ENCODE data around the gene SCRN1.

SCRN1 gene

DNA sequence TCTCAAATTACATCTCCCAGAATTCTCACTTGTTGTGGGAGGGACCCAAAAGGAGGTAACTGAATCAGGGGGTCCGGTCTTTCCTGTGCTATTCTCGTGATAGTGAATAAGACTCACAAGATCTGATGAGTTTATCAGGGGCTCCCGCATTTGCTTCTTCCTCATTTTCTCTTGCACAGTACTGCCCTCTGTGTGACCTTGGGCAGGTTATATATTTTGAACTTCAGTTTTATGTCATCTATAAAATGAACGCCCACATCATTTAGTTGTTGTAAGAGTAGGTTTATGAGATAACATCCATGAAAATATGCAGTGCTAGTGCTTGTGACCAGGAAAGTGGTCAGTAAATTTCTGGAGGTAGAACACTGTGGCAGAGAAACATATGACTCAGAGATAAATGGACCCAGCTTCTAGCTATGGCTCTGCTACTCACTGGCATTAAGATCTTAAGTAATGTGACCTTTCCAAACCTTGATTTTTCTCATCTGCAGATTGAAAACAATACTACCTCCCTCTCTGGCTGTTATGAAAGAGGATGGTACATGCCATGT lies 44.3 kb downstream of the SCRN1 start:
- no peak overlapping the region for H3K4me3 ChIP-seq (ENCODE audit: low read length)
- no peaks in the 10 kb centered on the region for H3K4me1 ChIP-seq (ENCODE audit: insufficient read depth, low read length)
- no peak overlapping the region for H3K27ac ChIP-seq (ENCODE audit: low read length)
- no peak overlapping the region for H3K9ac ChIP-seq (ENCODE audit: low read depth, low read length)
- H3K9me3 ChIP-seq (ENCODE audit: insufficient read depth, low read depth, low read length) = no peaks in the 10 kb centered on the region
- H3K36me3 ChIP-seq (ENCODE audit: insufficient read depth, low read depth, low read length) = peaks cover 54% of the 10 kb centered on the region
- H3K27me3 ChIP-seq (ENCODE audit: insufficient read depth, low read length) = no peaks in the 10 kb centered on the region

DNA sequence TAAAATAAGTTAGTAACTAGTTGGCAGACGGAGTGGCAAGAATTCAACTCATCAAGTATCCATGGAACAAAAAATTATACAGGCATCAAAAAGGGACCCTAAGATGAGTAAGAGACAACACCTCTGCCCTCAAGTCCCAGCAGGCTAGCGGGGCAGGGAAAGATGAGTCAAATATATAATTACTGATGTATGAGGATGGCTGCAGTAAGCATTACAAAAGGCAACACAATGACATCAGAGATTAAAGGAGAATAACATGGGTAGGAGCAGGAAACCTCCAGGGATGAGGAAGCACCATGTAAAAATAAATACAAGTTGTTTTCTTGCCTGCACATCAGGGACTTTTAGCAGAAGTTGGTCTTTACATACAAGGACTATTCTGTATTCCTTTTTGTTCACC lies 49.4 kb downstream of the SCRN1 start:
- Histone ChIP-seq H3K4me3 (ENCODE audit: low read length) (no peak overlapping the region), H3K9me3 (ENCODE audit: insufficient read depth, low read depth, low read length) (no peaks in the 10 kb centered on the region; the same call in 1 of the 2 replicates), H3K27ac (ENCODE audit: low read length) (no peak overlapping the region), H3K4me1 (ENCODE audit: insufficient read depth, low read length) (no peaks in the 10 kb centered on the region), H3K9ac (ENCODE audit: low read depth, low read length) (no peak overlapping the region), H3K36me3 (ENCODE audit: insufficient read depth, low read depth, low read length) (peaks cover 90% of the 10 kb centered on the region), H3K27me3 (ENCODE audit: insufficient read depth, low read length) (no peaks in the 10 kb centered on the region)

DNA sequence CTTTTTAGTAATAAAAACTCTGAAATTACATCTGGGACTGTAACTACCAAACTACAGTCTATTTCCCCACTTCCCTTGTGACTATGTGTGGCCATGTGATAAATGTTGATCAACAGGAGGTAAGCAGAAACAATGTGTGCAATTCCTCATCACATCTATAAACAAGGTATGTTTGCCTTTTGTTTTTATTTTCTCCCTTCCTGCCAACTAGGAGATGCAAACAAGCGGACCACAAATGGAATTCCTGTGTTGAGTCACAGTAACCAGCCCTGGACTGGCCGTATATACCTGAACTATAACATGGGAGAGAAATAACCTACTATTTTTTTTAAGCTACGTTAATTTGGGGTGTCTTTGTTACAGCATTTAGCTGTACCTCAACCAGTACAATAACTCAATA lies 52.5 kb downstream of the SCRN1 start:
- Histone ChIP-seq H3K36me3 (ENCODE audit: insufficient read depth, low read depth, low read length) (peaks cover 83% of the 10 kb centered on the region), H3K27me3 (ENCODE audit: insufficient read depth, low read length) (no peaks in the 10 kb centered on the region), H3K27ac (ENCODE audit: low read length) (no peak overlapping the region), H3K4me3 (ENCODE audit: low read length) (no peak overlapping the region), H3K9ac (ENCODE audit: low read depth, low read length) (no peak overlapping the region), H3K9me3 (ENCODE audit: insufficient read depth, low read depth, low read length) (no peaks in the 10 kb centered on the region; the same call in 1 of the 2 replicates), H3K4me1 (ENCODE audit: insufficient read depth, low read length) (no peaks in the 10 kb centered on the region)

DNA sequence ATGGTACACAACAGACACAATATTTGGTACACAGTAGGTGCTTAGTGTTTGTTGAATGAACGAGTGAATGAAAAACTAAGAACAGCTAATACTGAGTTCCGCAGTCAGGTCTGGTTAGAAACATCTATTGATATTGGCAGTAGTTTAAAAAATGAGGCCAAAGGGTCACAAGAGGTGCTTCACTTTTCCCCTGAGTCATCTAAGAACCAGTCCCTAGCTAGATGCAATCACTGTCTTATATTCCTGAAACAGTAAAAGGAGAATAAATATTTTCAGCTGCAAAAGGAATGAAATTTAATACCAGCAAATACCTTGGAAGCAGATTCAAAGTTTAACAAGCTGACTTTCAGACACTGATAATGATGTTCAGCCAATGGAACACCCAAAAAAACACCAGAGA lies 54.5 kb downstream of the SCRN1 start:
- no peak overlapping the region for H3K4me3 ChIP-seq (ENCODE audit: low read length)
- no peaks in the 10 kb centered on the region for H3K4me1 ChIP-seq (ENCODE audit: insufficient read depth, low read length)
- no peak overlapping the region for H3K9ac ChIP-seq (ENCODE audit: low read depth, low read length)
- H3K9me3 ChIP-seq (ENCODE audit: insufficient read depth, low read depth, low read length) = no peaks in the 10 kb centered on the region; the same call in 1 of the 2 replicates
- no peak overlapping the region for H3K27ac ChIP-seq (ENCODE audit: low read length)
- H3K27me3 ChIP-seq (ENCODE audit: insufficient read depth, low read length) = no peaks in the 10 kb centered on the region
- peaks cover 74% of the 10 kb centered on the region for H3K36me3 ChIP-seq (ENCODE audit: insufficient read depth, low read depth, low read length)

DNA sequence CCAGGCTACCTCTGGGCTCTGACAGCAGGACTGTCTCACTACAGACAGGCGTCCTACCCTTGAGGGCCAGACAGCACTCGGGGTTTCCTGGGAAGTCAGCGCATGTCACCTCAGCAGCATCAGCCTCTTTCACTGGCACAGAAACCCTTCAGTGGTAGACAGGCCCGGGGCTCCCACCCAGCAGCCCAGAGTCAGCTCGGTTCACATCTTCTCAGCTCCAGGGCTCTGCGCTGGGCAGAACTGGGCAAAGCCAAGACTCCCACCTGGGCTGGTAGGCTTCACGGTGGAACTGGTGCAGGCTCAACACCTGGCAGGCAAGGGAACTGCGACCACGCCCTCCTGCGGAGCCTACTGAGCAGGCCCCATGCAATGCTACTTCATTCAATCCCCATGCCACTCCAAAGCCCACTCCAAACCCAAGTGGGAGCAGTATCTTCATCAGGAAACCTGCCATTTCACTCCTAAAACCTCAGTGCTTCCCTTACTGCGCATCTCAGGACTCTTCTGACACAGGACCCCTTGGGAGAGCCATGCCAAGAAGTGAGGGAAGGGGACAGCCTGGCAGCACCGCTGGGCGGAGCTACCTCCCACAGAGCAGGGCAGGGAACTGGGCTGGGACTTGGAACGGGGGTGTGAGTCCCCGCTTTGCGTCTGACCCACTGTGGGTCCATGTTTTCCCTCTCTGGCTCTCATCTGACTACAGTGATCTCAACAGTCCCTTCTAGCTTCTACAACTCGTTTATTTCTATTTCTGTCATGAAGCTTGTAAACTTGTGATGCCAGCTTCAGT lies 60.4 kb downstream of the SCRN1 start:
- Histone ChIP-seq H3K27me3 (ENCODE audit: insufficient read depth, low read length) (no peaks in the 10 kb centered on the region), H3K4me3 (ENCODE audit: low read length) (no peak overlapping the region), H3K9me3 (ENCODE audit: insufficient read depth, low read depth, low read length) (no peaks in the 10 kb centered on the region), H3K4me1 (ENCODE audit: insufficient read depth, low read length) (no peaks in the 10 kb centered on the region), H3K36me3 (ENCODE audit: insufficient read depth, low read depth, low read length) (peaks cover 21% of the 10 kb centered on the region), H3K27ac (ENCODE audit: low read length) (no peak overlapping the region), H3K9ac (ENCODE audit: low read depth, low read length) (no peak overlapping the region)

DNA sequence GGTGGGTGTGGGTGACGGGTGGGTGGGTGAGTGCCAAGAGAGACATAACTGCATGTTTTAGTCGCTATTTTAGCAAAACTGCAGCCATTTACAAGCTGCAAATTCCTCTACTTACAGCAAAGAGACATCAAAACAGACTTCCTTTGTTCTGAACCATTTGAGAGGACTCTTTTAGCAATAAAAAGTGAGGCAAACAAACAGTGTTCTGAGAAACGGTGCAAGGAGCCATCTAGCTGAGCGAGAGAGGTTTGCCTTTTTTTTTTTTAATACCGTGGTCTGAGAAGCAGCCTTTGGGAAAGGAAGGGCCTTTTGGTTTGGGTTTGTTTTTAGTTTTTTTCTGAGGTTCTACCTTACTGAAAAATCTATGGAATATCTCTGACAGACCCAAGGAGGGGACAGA lies 62.9 kb downstream of the SCRN1 start:
- H3K9me3 ChIP-seq (ENCODE audit: insufficient read depth, low read depth, low read length) = no peaks in the 10 kb centered on the region
- no peaks in the 10 kb centered on the region for H3K27me3 ChIP-seq (ENCODE audit: insufficient read depth, low read length)
- H3K4me1 ChIP-seq (ENCODE audit: insufficient read depth, low read length) = no peaks in the 10 kb centered on the region
- H3K36me3 ChIP-seq (ENCODE audit: insufficient read depth, low read depth, low read length) = peaks cover 22% of the 10 kb centered on the region
- no peak overlapping the region for H3K9ac ChIP-seq (ENCODE audit: low read depth, low read length)
- H3K4me3 ChIP-seq (ENCODE audit: low read length) = no peak overlapping the region
- H3K27ac ChIP-seq (ENCODE audit: low read length) = no peak overlapping the region

DNA sequence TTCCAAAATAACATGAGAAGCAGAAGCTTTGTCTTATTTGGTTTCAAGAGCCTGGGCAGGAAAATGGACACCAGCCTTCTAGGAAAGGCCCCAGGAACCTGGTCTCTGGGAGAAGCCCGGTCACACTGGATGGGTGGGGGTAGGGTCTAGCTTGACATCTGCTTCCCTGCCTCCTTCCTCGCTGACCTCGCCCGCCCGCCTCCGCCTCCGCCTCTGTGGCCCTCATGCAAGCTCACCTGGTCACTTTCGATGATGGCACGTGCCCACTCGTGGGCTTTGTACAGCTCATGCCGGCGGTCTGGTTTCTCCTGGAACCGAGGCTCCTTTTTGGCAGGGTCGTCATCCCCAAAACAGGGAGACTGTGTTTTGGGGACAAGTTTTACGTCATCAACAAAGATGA lies 63.4 kb downstream of the SCRN1 start:
- no peak overlapping the region for H3K9ac ChIP-seq (ENCODE audit: low read depth, low read length)
- H3K9me3 ChIP-seq (ENCODE audit: insufficient read depth, low read depth, low read length) = no peaks in the 10 kb centered on the region
- H3K4me3 ChIP-seq (ENCODE audit: low read length) = no peak overlapping the region
- H3K36me3 ChIP-seq (ENCODE audit: insufficient read depth, low read depth, low read length) = peaks cover 16% of the 10 kb centered on the region
- H3K27me3 ChIP-seq (ENCODE audit: insufficient read depth, low read length) = no peaks in the 10 kb centered on the region
- H3K4me1 ChIP-seq (ENCODE audit: insufficient read depth, low read length) = no peaks in the 10 kb centered on the region
- no peak overlapping the region for H3K27ac ChIP-seq (ENCODE audit: low read length)

DNA sequence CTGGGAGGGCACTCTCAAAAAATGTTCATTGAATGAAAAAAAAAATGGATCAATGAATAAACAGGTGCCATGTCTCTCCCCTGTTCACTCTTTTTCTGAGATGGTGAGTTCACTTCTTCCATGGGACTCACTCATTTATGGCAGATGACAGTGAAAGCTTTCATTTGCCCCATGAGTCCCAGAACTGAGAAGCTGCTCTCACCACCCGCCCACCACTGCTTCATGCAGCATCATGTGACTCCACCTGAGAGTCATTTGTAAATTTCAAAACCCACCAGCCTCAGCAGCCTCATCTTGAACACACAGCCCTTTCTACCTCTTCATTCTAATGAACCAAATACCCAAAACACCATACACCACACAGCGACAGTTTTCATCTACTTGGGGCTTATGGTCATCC lies 64.9 kb downstream of the SCRN1 start:
- Histone ChIP-seq H3K9me3 (ENCODE audit: insufficient read depth, low read depth, low read length) (no peaks in the 10 kb centered on the region), H3K27me3 (ENCODE audit: insufficient read depth, low read length) (no peaks in the 10 kb centered on the region), H3K36me3 (ENCODE audit: insufficient read depth, low read depth, low read length) (peaks cover 20% of the 10 kb centered on the region), H3K9ac (ENCODE audit: low read depth, low read length) (no peak overlapping the region), H3K4me1 (ENCODE audit: insufficient read depth, low read length) (no peaks in the 10 kb centered on the region), H3K27ac (ENCODE audit: low read length) (no peak overlapping the region), H3K4me3 (ENCODE audit: low read length) (no peak overlapping the region)

DNA sequence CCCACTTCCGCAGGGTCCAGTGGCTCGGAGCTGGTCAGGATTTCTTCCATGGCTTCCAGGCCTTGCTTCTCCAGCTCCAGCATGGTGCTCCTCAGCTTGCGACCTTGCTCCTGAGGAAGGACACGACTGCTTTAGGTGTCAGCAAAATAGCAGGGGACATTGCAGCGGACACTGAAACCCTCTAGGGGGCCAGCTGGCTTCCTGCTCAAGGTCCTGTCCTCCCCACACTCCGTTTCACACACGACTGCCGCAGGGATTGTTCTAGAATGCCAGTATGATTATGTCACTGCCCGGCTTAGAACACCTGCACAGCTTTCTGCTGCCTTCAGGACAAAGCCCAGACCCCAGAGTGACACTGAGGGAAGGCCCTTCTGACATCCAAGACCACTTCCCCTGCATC lies 65.6 kb downstream of the SCRN1 start:
- Histone ChIP-seq H3K9me3 (ENCODE audit: insufficient read depth, low read depth, low read length) (no peaks in the 10 kb centered on the region), H3K4me3 (ENCODE audit: low read length) (no peak overlapping the region), H3K27me3 (ENCODE audit: insufficient read depth, low read length) (no peaks in the 10 kb centered on the region), H3K9ac (ENCODE audit: low read depth, low read length) (no peak overlapping the region), H3K4me1 (ENCODE audit: insufficient read depth, low read length) (no peaks in the 10 kb centered on the region), H3K36me3 (ENCODE audit: insufficient read depth, low read depth, low read length) (peaks cover 22% of the 10 kb centered on the region), H3K27ac (ENCODE audit: low read length) (no peak overlapping the region)

DNA sequence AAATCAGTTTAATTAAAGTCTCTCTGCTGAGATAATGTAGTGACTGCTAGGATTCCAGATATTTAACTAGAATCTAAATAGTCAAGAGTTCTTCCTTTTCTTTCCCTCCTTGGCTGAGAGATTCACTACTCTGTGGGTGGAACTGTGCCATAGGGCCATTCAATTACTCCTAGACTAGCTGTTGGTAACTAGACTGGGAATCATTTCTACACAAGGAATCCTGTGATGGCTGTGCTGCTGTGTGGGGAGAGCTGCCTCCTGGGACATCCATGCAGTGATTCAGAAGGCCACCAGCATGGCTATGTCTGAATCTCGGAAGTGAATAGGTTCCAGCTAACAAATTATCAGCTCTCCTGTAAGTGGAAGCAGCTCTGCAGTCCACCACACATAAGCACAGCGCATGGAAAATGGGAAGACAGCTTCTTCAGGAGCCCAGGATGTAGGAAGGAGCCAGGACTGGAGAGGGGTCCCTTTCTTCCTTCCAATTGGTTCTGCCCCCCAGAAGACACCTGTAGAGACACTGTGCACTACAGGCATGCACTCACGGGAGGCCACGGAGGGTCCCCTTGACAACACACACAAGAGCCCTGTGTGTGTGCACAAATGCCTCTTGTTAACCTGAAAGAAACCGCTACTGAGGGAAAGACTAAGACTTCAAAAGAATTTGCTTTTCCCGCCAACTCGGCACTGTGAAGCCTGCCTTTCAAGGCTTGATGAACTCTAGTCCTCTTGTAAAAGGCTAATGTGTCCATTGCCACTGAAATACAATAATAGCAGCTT lies 66.5 kb downstream of the SCRN1 start:
- Histone ChIP-seq H3K4me3 (ENCODE audit: low read length) (no peak overlapping the region), H3K27me3 (ENCODE audit: insufficient read depth, low read length) (no peaks in the 10 kb centered on the region), H3K9me3 (ENCODE audit: insufficient read depth, low read depth, low read length) (no peaks in the 10 kb centered on the region), H3K9ac (ENCODE audit: low read depth, low read length) (no peak overlapping the region), H3K36me3 (ENCODE audit: insufficient read depth, low read depth, low read length) (peaks cover 22% of the 10 kb centered on the region), H3K4me1 (ENCODE audit: insufficient read depth, low read length) (no peaks in the 10 kb centered on the region), H3K27ac (ENCODE audit: low read length) (no peak overlapping the region)

DNA sequence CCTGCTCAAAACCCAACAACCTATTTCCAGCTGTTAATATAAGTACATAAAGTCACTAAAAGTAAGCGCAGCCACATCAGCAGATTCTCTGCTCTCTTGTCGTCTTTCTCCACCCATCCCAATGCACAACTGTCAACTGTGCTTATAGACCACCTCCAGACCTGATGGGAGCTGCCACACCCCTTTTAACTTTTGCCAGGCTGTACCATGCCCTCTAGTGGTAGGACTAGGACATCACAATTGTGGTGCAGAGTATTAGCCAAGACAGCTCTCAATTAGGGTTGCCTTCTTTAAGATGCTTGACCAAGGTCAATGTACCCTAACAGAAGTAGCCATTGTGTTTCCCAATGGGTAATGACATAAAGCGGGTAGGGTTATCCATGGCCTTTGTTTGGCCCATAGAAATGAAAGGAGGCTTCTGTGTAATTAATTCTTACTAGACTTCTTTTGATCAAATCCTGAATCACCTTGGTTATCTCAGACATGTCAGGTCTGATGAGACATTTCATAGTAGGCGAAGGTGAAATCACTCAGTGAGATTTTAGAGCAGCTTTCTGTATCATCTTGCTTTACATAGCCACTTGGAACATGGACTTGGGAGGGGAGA lies 68.1 kb downstream of the SCRN1 start:
- Histone ChIP-seq H3K27me3 (ENCODE audit: insufficient read depth, low read length) (no peaks in the 10 kb centered on the region), H3K27ac (ENCODE audit: low read length) (no peak overlapping the region), H3K9ac (ENCODE audit: low read depth, low read length) (no peak overlapping the region), H3K36me3 (ENCODE audit: insufficient read depth, low read depth, low read length) (peaks cover 22% of the 10 kb centered on the region), H3K4me3 (ENCODE audit: low read length) (no peak overlapping the region), H3K4me1 (ENCODE audit: insufficient read depth, low read length) (no peaks in the 10 kb centered on the region), H3K9me3 (ENCODE audit: insufficient read depth, low read depth, low read length) (no peaks in the 10 kb centered on the region)

Data from iPS-20b (cell line).